Effector CD8-positive, alpha-beta T cell (primary cell): Measurements from ENCODE around the gene NSUN3.
"Not testable (repeated sequence)": the region's sequence is repeated elsewhere in the genome, so short reads cannot be mapped to it uniquely, and the experiment has no call there.

Experiments used
- DNase-seq: peaks from one replicate; lab custom pipeline; 2025; lab: John Stamatoyannopoulos, UW

NSUN3 gene

GRCh38 chr3:94066506-94067500 lies 3.9 kb downstream of the NSUN3 start:
- DNase-seq: no peak

GRCh38 chr3:94069194-94069813 lies 6.4 kb downstream of the NSUN3 start:
- no peak for DNase-seq

- DNase-seq: no peak
These were observed 7.6 kb downstream of the NSUN3 start for GRCh38 chr3:94070341-94070911.

GRCh38 chr3:94071713-94072284 lies 8.9 kb downstream of the NSUN3 start:
- DNase-seq: no peak

GRCh38 chr3:94076055-94076454 lies 13.2 kb downstream of the NSUN3 start:
- no peak for DNase-seq

GRCh38 chr3:94080552-94080951 lies 17.7 kb downstream of the NSUN3 start:
- not testable (repeated sequence) for DNase-seq

GRCh38 chr3:94081884-94082283 lies 19.0 kb downstream of the NSUN3 start:
- DNase-seq: no peak

- no peak for DNase-seq
These were observed 19.6 kb downstream of the NSUN3 start for GRCh38 chr3:94082391-94082937.

GRCh38 chr3:94083261-94083660 lies 20.4 kb downstream of the NSUN3 start:
- DNase-seq: no peak

GRCh38 chr3:94089126-94089525 lies 26.3 kb downstream of the NSUN3 start:
- DNase-seq: no peak

- no peak for DNase-seq
These were observed 29.2 kb downstream of the NSUN3 start for GRCh38 chr3:94092086-94092485.

GRCh38 chr3:94093151-94093550 lies 30.3 kb downstream of the NSUN3 start:
- DNase-seq: no peak

- no peak for DNase-seq
These were observed 32.2 kb downstream of the NSUN3 start for GRCh38 chr3:94095111-94095510.

GRCh38 chr3:94098452-94098851 lies 35.6 kb downstream of the NSUN3 start:
- DNase-seq: no peak

GRCh38 chr3:94099311-94099710 lies 36.5 kb downstream of the NSUN3 start:
- no peak for DNase-seq

- DNase-seq: no peak
These were observed 39.0 kb downstream of the NSUN3 start for GRCh38 chr3:94101860-94102259.

- DNase-seq: no peak
These were observed 43.4 kb downstream of the NSUN3 start for GRCh38 chr3:94106268-94106667.

- DNase-seq: not testable (repeated sequence)
These were observed 47.4 kb downstream of the NSUN3 start for GRCh38 chr3:94110232-94110631.

GRCh38 chr3:94110854-94111253 lies 48.0 kb downstream of the NSUN3 start:
- DNase-seq: no peak

- no peak for DNase-seq
These were observed 51.8 kb downstream of the NSUN3 start for GRCh38 chr3:94114666-94115065.

GRCh38 chr3:94115482-94115881 lies 52.6 kb downstream of the NSUN3 start:
- DNase-seq: no peak

GRCh38 chr3:94117729-94118128 lies 54.9 kb downstream of the NSUN3 start:
- no peak for DNase-seq
